ENCODE data around the gene IQSEC1.
A peak's percentile ranks its signal among the peaks of the same experiment; 100 is the strongest.

IQSEC1 gene

GRCh38 chr3:13067778-13068177 lies 5.5 kb downstream of the IQSEC1 start:
- H3K9me3 ChIP-seq (ENCODE audit: control extremely low read depth in 1 of 5, control insufficient read depth in 4 of 5, insufficient read depth in 2 of 5, low read depth in 1 of 5, low read length in 4 of 5): no peaks in the 10 kb centered on the region

GRCh38 chr3:13066834-13067233 lies 6.4 kb downstream of the IQSEC1 start:
- Histone ChIP-seq H3K4me1 (ENCODE audit: control extremely low read depth in 1 of 4, control insufficient read depth in 4 of 4, insufficient read depth in 4 of 4, low read length in 3 of 4) (peaks cover 2 to 69% (median 47%) of the 10 kb centered on the region in 4 experiments), H3K27me3 (replicated peaks in 2 of 5; ENCODE audit: control insufficient read depth in 4 of 5, insufficient read depth in 5 of 5, low read length in 4 of 5) (no peaks in the 10 kb centered on the region), H3K27ac (ENCODE audit: insufficient read depth in 1 of 2, low read depth in 1 of 2, low read length in 2 of 2, poor library complexity in 1 of 2, severe bottlenecking in 2 of 2) (no peak overlapping the region), H3K4me3 (ENCODE audit: control insufficient read depth in 1 of 7, extremely low read depth in 1 of 7, insufficient read depth in 4 of 7, low read depth in 2 of 7, low read length in 6 of 7) (no peak overlapping the region), H3K36me3 (ENCODE audit: control insufficient read depth in 4 of 4, insufficient read depth in 4 of 4, low read length in 3 of 4) (no peaks in the 10 kb centered on the region), H3K9me3 (ENCODE audit: control extremely low read depth in 1 of 5, control insufficient read depth in 4 of 5, insufficient read depth in 2 of 5, low read depth in 1 of 5, low read length in 4 of 5) (no peaks in the 10 kb centered on the region)
- ChIA-PET POLR2A (no interaction called here), CTCF (no interaction called here)
- no peak for DNase-seq
- WGBS (ENCODE audit: insufficient coverage): 100% methylated on average over 2 of the region's 4 CpGs

More at GRCh38 chr3:13067778-13068177, 5.5 kb downstream of the IQSEC1 start:
- DNase-seq: no peak
- no peak overlapping the region for H3K4me3 ChIP-seq (ENCODE audit: control insufficient read depth in 1 of 7, extremely low read depth in 1 of 7, insufficient read depth in 4 of 7, low read depth in 2 of 7, low read length in 6 of 7)
- ChIA-PET CTCF (no interaction called here), POLR2A (no interaction called here)
- H3K4me1 ChIP-seq (ENCODE audit: control extremely low read depth in 1 of 4, control insufficient read depth in 4 of 4, insufficient read depth in 4 of 4, low read length in 3 of 4): peaks cover 2 to 69% (median 47%) of the 10 kb centered on the region in 4 experiments
- H3K36me3 ChIP-seq (ENCODE audit: control insufficient read depth in 4 of 4, insufficient read depth in 4 of 4, low read length in 3 of 4): no peaks in the 10 kb centered on the region
- WGBS (ENCODE audit: insufficient coverage): 98% methylated on average over 4 of the region's 4 CpGs
- H3K27ac ChIP-seq (ENCODE audit: insufficient read depth in 1 of 2, low read depth in 1 of 2, low read length in 2 of 2, poor library complexity in 1 of 2, severe bottlenecking in 2 of 2): no peak overlapping the region
- H3K27me3 ChIP-seq (replicated peaks in 2 of 5; ENCODE audit: control insufficient read depth in 4 of 5, insufficient read depth in 5 of 5, low read length in 4 of 5): peaks cover 0 to 8% (median 0%) of the 10 kb centered on the region in 5 experiments

GRCh38 chr3:13066236-13066635 lies 7.0 kb downstream of the IQSEC1 start:
- Histone ChIP-seq H3K27me3 (replicated peaks in 2 of 5; ENCODE audit: control insufficient read depth in 4 of 5, insufficient read depth in 5 of 5, low read length in 4 of 5) (no peaks in the 10 kb centered on the region), H3K36me3 (ENCODE audit: control insufficient read depth in 4 of 4, insufficient read depth in 4 of 4, low read length in 3 of 4) (no peaks in the 10 kb centered on the region), H3K9me3 (ENCODE audit: control extremely low read depth in 1 of 5, control insufficient read depth in 4 of 5, insufficient read depth in 2 of 5, low read depth in 1 of 5, low read length in 4 of 5) (no peaks in the 10 kb centered on the region), H3K27ac (ENCODE audit: insufficient read depth in 1 of 2, low read depth in 1 of 2, low read length in 2 of 2, poor library complexity in 1 of 2, severe bottlenecking in 2 of 2) (no peak overlapping the region), H3K4me1 (ENCODE audit: control extremely low read depth in 1 of 4, control insufficient read depth in 4 of 4, insufficient read depth in 4 of 4, low read length in 3 of 4) (peaks cover 2 to 68% (median 47%) of the 10 kb centered on the region in 4 experiments), H3K4me3 (ENCODE audit: control insufficient read depth in 1 of 7, extremely low read depth in 1 of 7, insufficient read depth in 4 of 7, low read depth in 2 of 7, low read length in 6 of 7) (peak overlapping the region in 2 of 7 experiments; percentile 14 to 46)
- 10% methylated on average over 9 of the region's 11 CpGs for WGBS (ENCODE audit: insufficient coverage)
- ChIA-PET CTCF (interaction anchor here (0.9 kb wide), 1 partner anchor 21 kb away, joined by 3 read pairs; no protein-coding TSS in a partner anchor), POLR2A (no interaction called here)
- DNase-seq: peak in 2 of 3 donors; percentile 45 to 51

GRCh38 chr3:13065727-13066126 lies 7.5 kb downstream of the IQSEC1 start:
- Histone ChIP-seq H3K4me3 (ENCODE audit: control insufficient read depth in 1 of 7, extremely low read depth in 1 of 7, insufficient read depth in 4 of 7, low read depth in 2 of 7, low read length in 6 of 7) (peak overlapping the region in 1 of 7 experiments; percentile 21), H3K4me1 (ENCODE audit: control extremely low read depth in 1 of 4, control insufficient read depth in 4 of 4, insufficient read depth in 4 of 4, low read length in 3 of 4) (peaks cover 2 to 63% (median 44%) of the 10 kb centered on the region in 4 experiments), H3K27ac (ENCODE audit: insufficient read depth in 1 of 2, low read depth in 1 of 2, low read length in 2 of 2, poor library complexity in 1 of 2, severe bottlenecking in 2 of 2) (no peak overlapping the region), H3K27me3 (replicated peaks in 2 of 5; ENCODE audit: control insufficient read depth in 4 of 5, insufficient read depth in 5 of 5, low read length in 4 of 5) (no peaks in the 10 kb centered on the region), H3K36me3 (ENCODE audit: control insufficient read depth in 4 of 4, insufficient read depth in 4 of 4, low read length in 3 of 4) (no peaks in the 10 kb centered on the region), H3K9me3 (ENCODE audit: control extremely low read depth in 1 of 5, control insufficient read depth in 4 of 5, insufficient read depth in 2 of 5, low read depth in 1 of 5, low read length in 4 of 5) (no peaks in the 10 kb centered on the region)
- CTCF ChIA-PET: interaction anchor here (0.9 kb wide), 2 partner anchors 21 to 56 kb away, joined by 3 read pairs; no protein-coding TSS in a partner anchor
- POLR2A ChIA-PET: no interaction called here
- DNase-seq: no peak
- WGBS (ENCODE audit: insufficient coverage): 70% methylated on average over 4 of the region's 4 CpGs

- CTCF ChIA-PET: interaction anchor here (0.7 to 1.4 kb wide), 4 partner anchors 9 to 289 kb away, joined by 3 to 4 read pairs (median 3); partner anchors contain the start of gene IQSEC1
- DNase-seq: no peak
- no peaks in the 10 kb centered on the region for H3K9me3 ChIP-seq (ENCODE audit: control extremely low read depth in 1 of 5, control insufficient read depth in 4 of 5, insufficient read depth in 2 of 5, low read depth in 1 of 5, low read length in 4 of 5)
- no peak overlapping the region for H3K27ac ChIP-seq (ENCODE audit: insufficient read depth in 1 of 2, low read depth in 1 of 2, low read length in 2 of 2, poor library complexity in 1 of 2, severe bottlenecking in 2 of 2)
- POLR2A ChIA-PET: no interaction called here
- H3K36me3 ChIP-seq (ENCODE audit: control insufficient read depth in 4 of 4, insufficient read depth in 4 of 4, low read length in 3 of 4): no peaks in the 10 kb centered on the region
- 0% methylated on average over 2 of the region's 4 CpGs for WGBS (ENCODE audit: insufficient coverage)
- H3K4me1 ChIP-seq (ENCODE audit: control extremely low read depth in 1 of 4, control insufficient read depth in 4 of 4, insufficient read depth in 4 of 4, low read length in 3 of 4): peaks cover 2 to 55% (median 36%) of the 10 kb centered on the region in 4 experiments
- no peak overlapping the region for H3K4me3 ChIP-seq (ENCODE audit: control insufficient read depth in 1 of 7, extremely low read depth in 1 of 7, insufficient read depth in 4 of 7, low read depth in 2 of 7, low read length in 6 of 7)
- H3K27me3 ChIP-seq (replicated peaks in 2 of 5; ENCODE audit: control insufficient read depth in 4 of 5, insufficient read depth in 5 of 5, low read length in 4 of 5): no peaks in the 10 kb centered on the region
Measured at GRCh38 chr3:13064964-13065363, 8.3 kb downstream of the IQSEC1 start.

- WGBS (ENCODE audit: insufficient coverage): 93% methylated on average over 7 of the region's 12 CpGs
- no peak for DNase-seq
- H3K9me3 ChIP-seq (ENCODE audit: control extremely low read depth in 1 of 5, control insufficient read depth in 4 of 5, insufficient read depth in 2 of 5, low read depth in 1 of 5, low read length in 4 of 5): no peaks in the 10 kb centered on the region
- H3K4me3 ChIP-seq (ENCODE audit: control insufficient read depth in 1 of 7, extremely low read depth in 1 of 7, insufficient read depth in 4 of 7, low read depth in 2 of 7, low read length in 6 of 7): no peak overlapping the region
- ChIA-PET CTCF (interaction anchor here (0.7 to 1.4 kb wide), 3 partner anchors 9 to 290 kb away, joined by 3 to 4 read pairs (median 3); partner anchors contain the start of gene IQSEC1), POLR2A (no interaction called here)
- H3K27ac ChIP-seq (ENCODE audit: insufficient read depth in 1 of 2, low read depth in 1 of 2, low read length in 2 of 2, poor library complexity in 1 of 2, severe bottlenecking in 2 of 2): no peak overlapping the region
- H3K4me1 ChIP-seq (ENCODE audit: control extremely low read depth in 1 of 4, control insufficient read depth in 4 of 4, insufficient read depth in 4 of 4, low read length in 3 of 4): peaks cover 2 to 49% (median 30%) of the 10 kb centered on the region in 4 experiments
- H3K36me3 ChIP-seq (ENCODE audit: control insufficient read depth in 4 of 4, insufficient read depth in 4 of 4, low read length in 3 of 4): no peaks in the 10 kb centered on the region
- H3K27me3 ChIP-seq (replicated peaks in 2 of 5; ENCODE audit: control insufficient read depth in 4 of 5, insufficient read depth in 5 of 5, low read length in 4 of 5): no peaks in the 10 kb centered on the region
Measured at GRCh38 chr3:13064159-13064868, 8.9 kb downstream of the IQSEC1 start.

GRCh38 chr3:13063225-13063624 lies 10.0 kb downstream of the IQSEC1 start:
- Histone ChIP-seq H3K27me3 (replicated peaks in 2 of 5; ENCODE audit: control insufficient read depth in 4 of 5, insufficient read depth in 5 of 5, low read length in 4 of 5) (no peaks in the 10 kb centered on the region), H3K4me1 (ENCODE audit: control extremely low read depth in 1 of 4, control insufficient read depth in 4 of 4, insufficient read depth in 4 of 4, low read length in 3 of 4) (peaks cover 2 to 38% (median 25%) of the 10 kb centered on the region in 4 experiments), H3K9me3 (ENCODE audit: control extremely low read depth in 1 of 5, control insufficient read depth in 4 of 5, insufficient read depth in 2 of 5, low read depth in 1 of 5, low read length in 4 of 5) (no peaks in the 10 kb centered on the region), H3K4me3 (ENCODE audit: control insufficient read depth in 1 of 7, extremely low read depth in 1 of 7, insufficient read depth in 4 of 7, low read depth in 2 of 7, low read length in 6 of 7) (no peak overlapping the region), H3K27ac (ENCODE audit: insufficient read depth in 1 of 2, low read depth in 1 of 2, low read length in 2 of 2, poor library complexity in 1 of 2, severe bottlenecking in 2 of 2) (no peak overlapping the region), H3K36me3 (ENCODE audit: control insufficient read depth in 4 of 4, insufficient read depth in 4 of 4, low read length in 3 of 4) (no peaks in the 10 kb centered on the region)
- WGBS (ENCODE audit: insufficient coverage): 92% methylated on average over 2 of the region's 3 CpGs
- no peak for DNase-seq
- POLR2A ChIA-PET: no interaction called here
- CTCF ChIA-PET: interaction anchor here (0.7 kb wide), 1 partner anchor 15 kb away, joined by 3 read pairs; no protein-coding TSS in a partner anchor
